HEK293T (cell line): Measurements from ENCODE around the gene BMP8B.

Experiments used
- CTCF ChIA-PET: fragments of 350-600 bp; formaldehyde crosslinking; extraction: SDS; loops from one replicate; lab custom pipeline; 2021; ENCODE audit warnings: antibody characterized with exemption, inconsistent platforms; lab: Yijun Ruan, JAX
- POLR2A ChIA-PET: fragments of 350-600 bp; formaldehyde crosslinking; extraction: SDS; loops from one replicate; lab custom pipeline; 2020; ENCODE audit warnings: antibody characterized with exemption, inconsistent platforms; lab: Yijun Ruan, JAX
- DNase-seq: peaks from one replicate; pipeline ENCODE4 v3.0.0; 2012; ENCODE audit warnings: mixed read lengths; ENCODE audit errors: extremely low spot score
- ARNT ChIP-seq: fragments of 450-650 bp; IDR thresholded peaks from 2 replicates; pipeline ENCODE4 v1.6.1; 2017; ENCODE audit warnings: mild to moderate bottlenecking
- BHLHE40 ChIP-seq: fragments of 450-650 bp; IDR thresholded peaks from 2 replicates; pipeline ENCODE4 v1.6.1; 2016; ENCODE audit warnings: mild to moderate bottlenecking, moderate library complexity, borderline replicate concordance
- CTBP1 ChIP-seq: fragments of 450-650 bp; IDR thresholded peaks from 2 replicates; pipeline ENCODE4 v1.6.1; 2016; ENCODE audit warnings: borderline replicate concordance
- ELF4 ChIP-seq: fragments of 450-650 bp; IDR thresholded peaks from 2 replicates; pipeline ENCODE4 v1.6.1; 2017; ENCODE audit warnings: antibody characterized with exemption
- FOXA1 ChIP-seq: fragments of 450-650 bp; IDR thresholded peaks from 2 replicates; pipeline ENCODE4 v1.6.1; 2016; ENCODE audit warnings: mild to moderate bottlenecking
- FOXK2 ChIP-seq: fragments of 450-650 bp; IDR thresholded peaks from 2 replicates; pipeline ENCODE4 v1.6.1; 2016; ENCODE audit warnings: mild to moderate bottlenecking
- FOXM1 ChIP-seq: fragments of 450-650 bp; IDR thresholded peaks from 2 replicates; pipeline ENCODE4 v1.6.1; 2017; ENCODE audit warnings: mild to moderate bottlenecking, borderline replicate concordance
- HDGF ChIP-seq: fragments of 450-650 bp; IDR thresholded peaks from 2 replicates; pipeline ENCODE4 v1.6.1; 2017; ENCODE audit warnings: antibody characterized with exemption, borderline replicate concordance
- L3MBTL2 ChIP-seq: fragments of 450-650 bp; conservative IDR thresholded peaks from 2 replicates; pipeline ENCODE4 v1.6.1; 2016; ENCODE audit warnings: mild to moderate bottlenecking
- LEF1 ChIP-seq: fragments of 450-650 bp; IDR thresholded peaks from 2 replicates; pipeline ENCODE4 v1.6.1; 2017; ENCODE audit warnings: mild to moderate bottlenecking, borderline replicate concordance
- NFRKB ChIP-seq: fragments of 450-650 bp; IDR thresholded peaks from 2 replicates; pipeline ENCODE4 v1.6.1; 2016; ENCODE audit warnings: mild to moderate bottlenecking, moderate library complexity
- SP1 ChIP-seq: fragments of 450-650 bp; IDR thresholded peaks from 2 replicates; pipeline ENCODE4 v1.6.1; 2017
- SUZ12 ChIP-seq: fragments of 450-650 bp; IDR thresholded peaks from 2 replicates; pipeline ENCODE4 v1.6.1; 2016; ENCODE audit warnings: mild to moderate bottlenecking
- TARDBP ChIP-seq: fragments of 450-650 bp; IDR thresholded peaks from 2 replicates; pipeline ENCODE4 v1.6.1; 2016
- ZNF384 ChIP-seq: fragments of 450-650 bp; IDR thresholded peaks from 2 replicates; pipeline ENCODE4 v1.6.1; 2016
- TF ChIP-seq, protein P1 (sequence below): fragments of 450-650 bp; IDR thresholded peaks from 2 replicates; pipeline ENCODE4 v1.6.1; 2016

The BMP8B gene

DNA sequence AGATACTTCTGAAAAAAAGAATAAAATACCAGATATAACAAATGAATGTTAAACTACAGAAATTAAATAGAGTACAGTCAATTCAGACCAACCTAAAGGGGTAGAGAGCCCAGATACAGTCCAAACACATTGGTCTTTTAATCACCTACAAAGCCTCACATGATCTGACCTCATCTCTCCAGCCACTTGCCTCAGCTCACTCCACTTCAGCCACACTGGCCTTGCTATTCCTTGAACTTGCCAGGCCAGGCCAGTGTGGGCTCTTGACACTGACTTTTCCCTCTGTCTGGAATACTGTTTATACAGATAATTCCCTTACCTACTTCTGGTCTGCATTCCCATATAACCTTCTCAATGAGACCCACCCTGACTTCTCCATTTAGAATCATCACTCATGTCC is 67.0 kb downstream of the BMP8B start:
- no peak for TF ChIP-seq FOXA1
- TF ChIP-seq ZNF384: no peak
- TF ChIP-seq FOXM1: no peak
- TF ChIP-seq SUZ12: no peak
- no peak for DNase-seq
- POLR2A ChIA-PET: no interaction called here
- CTCF ChIA-PET: no interaction called here

DNA sequence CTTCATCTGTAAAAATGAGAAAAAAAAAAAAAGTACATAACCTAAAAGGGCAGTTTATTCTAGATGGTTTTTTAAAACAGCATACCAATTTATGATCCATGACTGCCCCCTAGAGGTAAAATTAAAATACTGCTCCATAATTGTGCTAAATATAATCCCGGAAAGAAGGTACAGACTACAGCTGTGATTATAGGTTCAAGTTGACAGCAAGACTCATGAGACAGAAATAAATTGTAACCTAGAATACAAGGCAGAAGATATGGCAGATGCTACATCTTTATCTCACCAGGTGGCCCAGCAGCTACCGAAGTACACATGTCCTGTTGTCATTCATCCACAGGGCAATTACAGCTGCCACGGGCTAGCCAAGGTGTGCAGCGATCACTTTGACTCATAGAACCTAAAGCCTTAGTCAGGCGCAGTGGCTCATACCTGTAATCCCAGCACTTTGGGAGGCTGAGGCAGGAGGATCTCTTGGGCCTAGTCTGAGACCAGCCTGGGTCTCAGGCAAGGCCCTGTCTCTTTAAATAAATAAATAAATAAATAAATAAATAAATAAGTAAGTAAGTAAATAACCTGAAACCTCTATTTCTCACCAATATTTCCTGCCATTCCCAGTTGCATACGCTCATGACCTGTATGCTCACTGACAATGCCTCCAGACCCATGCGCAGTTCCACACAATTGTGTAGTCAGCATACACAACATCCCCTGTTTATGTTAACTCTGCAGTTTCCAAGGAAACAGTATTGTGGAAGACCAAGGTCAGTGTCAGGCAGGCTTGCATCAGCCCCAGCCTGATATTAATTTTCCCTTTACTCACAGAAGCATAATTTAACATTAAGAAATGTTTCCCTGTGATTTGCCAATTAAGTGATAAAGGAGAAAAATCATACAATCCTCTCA is 68.3 kb downstream of the BMP8B start:
- TF ChIP-seq ELF4: no peak
- no peak for TF ChIP-seq FOXA1
- no peak for TF ChIP-seq FOXM1
- TF ChIP-seq FOXK2: no peak
- peak; percentile 91 for TF ChIP-seq ZNF384
- TF ChIP-seq SP1: no peak
- no peak for TF ChIP-seq LEF1
- TF ChIP-seq L3MBTL2: no peak
- peak; percentile 45 for DNase-seq
- POLR2A ChIA-PET: interaction anchor here (1.0 kb wide), 1 partner anchor 18 kb away, joined by 5 read pairs; the partner anchor contains the start of gene PPIE
- CTCF ChIA-PET: interaction anchor here (0.6 to 1.5 kb wide), 8 partner anchors 19 to 622 kb away, joined by 3 to 10 read pairs (median 4); no protein-coding TSS in a partner anchor

DNA sequence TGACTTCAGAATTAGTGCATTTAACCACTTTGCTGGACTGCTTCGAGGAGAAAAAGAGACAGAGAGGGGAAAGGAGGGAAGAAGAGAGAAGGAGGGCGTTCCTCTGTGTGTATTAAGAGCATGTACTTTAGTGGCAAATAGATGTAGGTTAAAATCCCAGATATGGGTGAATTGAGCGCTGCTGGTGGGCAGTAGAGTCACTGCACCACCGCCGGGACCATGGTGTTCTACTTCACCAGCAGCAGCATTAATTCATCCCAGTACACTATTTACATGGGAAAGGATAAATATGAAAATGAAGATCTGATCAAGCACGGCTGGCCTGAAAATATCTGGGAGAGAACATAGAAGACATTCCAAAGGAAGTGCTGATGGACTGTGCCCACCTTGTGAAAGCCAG is 70.9 kb downstream of the BMP8B start:
- ChIA-PET POLR2A (no interaction called here), CTCF (no interaction called here)
- no peak for DNase-seq
- TF ChIP-seq TARDBP (no peak), NFRKB (no peak), FOXK2 (no peak), FOXA1 (no peak), ARNT (no peak), BHLHE40 (no peak), HDGF (no peak), CTBP1 (no peak), SUZ12 (no peak), ZNF384 (no peak), FOXM1 (no peak), SP1 (no peak)
- TF ChIP-seq, protein P1, sequence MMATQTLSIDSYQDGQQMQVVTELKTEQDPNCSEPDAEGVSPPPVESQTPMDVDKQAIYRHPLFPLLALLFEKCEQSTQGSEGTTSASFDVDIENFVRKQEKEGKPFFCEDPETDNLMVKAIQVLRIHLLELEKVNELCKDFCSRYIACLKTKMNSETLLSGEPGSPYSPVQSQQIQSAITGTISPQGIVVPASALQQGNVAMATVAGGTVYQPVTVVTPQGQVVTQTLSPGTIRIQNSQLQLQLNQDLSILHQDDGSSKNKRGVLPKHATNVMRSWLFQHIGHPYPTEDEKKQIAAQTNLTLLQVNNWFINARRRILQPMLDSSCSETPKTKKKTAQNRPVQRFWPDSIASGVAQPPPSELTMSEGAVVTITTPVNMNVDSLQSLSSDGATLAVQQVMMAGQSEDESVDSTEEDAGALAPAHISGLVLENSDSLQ: no peak

DNA sequence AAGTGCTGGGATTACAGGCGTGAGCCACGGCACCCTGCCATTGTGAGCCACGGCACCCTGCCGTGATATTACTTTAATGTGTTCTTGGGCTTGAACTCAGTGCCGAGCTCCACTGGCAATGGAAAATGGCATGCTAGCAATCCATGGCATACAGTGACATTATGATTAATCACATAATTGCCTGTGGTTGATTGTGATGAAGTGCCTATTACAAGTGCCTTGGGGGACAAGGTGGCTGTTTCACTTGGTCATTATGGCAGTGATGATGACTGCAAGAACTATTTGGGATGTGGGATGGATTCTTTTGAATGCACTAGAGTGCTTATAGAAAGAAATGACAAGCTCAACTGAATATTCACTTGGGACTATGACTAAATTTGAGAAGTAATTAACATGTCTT is 75.1 kb downstream of the BMP8B start:
- no peak for DNase-seq
- CTCF ChIA-PET: no interaction called here
- TF ChIP-seq FOXK2 (no peak), NFRKB (no peak)
- TF ChIP-seq, protein P1: peak; percentile 51
- POLR2A ChIA-PET: interaction anchor here (1.1 to 1.6 kb wide), 2 partner anchors 13 to 26 kb away, joined by 4 read pairs; partner anchors contain the start of gene PPIE

DNA sequence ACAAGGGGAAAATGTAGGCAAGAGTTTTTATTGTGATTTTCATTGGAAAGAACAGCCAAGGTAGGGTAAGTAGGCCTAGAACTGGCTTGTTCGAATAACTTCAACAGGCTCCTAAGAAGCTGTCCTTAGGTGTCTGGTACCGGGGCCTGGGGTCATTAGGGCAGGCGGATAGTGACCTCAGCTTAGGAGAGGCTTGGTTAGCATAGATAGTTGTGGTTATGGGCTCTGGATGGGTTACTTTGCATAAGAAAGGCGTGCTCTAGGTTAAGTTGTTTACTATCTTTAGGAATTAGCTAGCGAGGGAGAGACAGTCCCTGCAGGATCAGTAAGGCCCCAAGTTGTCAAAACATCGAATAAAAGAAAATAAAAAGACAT is 76.7 kb downstream of the BMP8B start:
- POLR2A ChIA-PET: interaction anchor here (1.5 to 2.4 kb wide), 2 partner anchors 10 to 26 kb away, joined by 3 to 15 read pairs; partner anchors contain the start of gene PPIE

DNA sequence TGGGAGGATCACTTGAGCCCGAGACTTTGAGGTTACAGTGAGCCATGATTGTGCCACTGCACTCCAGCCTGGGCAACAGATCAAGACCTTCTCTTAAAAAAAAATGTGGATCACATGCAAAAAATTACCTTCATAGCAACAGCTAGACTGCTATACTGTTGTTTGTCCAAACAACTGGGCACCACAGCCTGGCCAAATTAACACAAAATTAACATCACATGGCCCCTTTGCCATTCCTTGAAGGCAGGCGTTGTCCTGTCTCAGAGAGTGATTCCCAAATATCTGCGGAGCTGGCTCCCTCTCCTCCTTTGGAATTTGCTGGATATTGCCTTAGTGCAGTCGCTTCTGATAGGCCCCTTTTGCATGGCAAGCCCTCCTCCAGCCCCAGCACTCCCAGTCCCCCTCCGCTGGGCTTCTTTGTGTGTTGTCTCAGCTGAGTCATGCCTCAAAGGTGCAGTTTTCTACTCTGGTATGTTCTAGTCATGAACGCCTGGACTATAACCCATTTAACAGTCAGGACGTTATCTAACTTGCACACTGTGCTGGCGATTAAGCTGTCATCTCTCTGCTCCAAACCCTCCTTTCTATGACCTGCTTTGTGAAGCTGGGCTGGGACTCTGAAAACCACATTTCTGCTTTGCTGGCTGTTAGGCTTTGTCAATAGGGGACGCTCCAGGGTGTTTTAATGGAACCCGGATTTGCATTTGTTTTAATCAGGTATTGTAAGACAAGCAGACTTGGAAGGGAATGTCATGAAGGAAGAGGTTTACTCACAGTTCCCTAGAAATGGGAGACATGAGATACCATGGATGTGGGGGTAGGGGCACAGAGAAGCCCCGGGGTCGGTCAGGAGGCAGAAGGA is 77.3 kb downstream of the BMP8B start:
- ChIA-PET CTCF (interaction anchor here (0.6 to 0.8 kb wide), 2 partner anchors 10 to 39 kb away, joined by 3 read pairs; no protein-coding TSS in a partner anchor), POLR2A (interaction anchor here (1.5 to 2.4 kb wide), 2 partner anchors 10 to 27 kb away, joined by 3 to 15 read pairs; partner anchors contain the start of gene PPIE)
- no peak for DNase-seq
- TF ChIP-seq FOXM1: no peak

More for the DNA sequence above, 76.7 kb downstream of the BMP8B start:
- TF ChIP-seq BHLHE40 (no peak), SP1 (no peak)
- no peak for DNase-seq
- CTCF ChIA-PET: interaction anchor here (0.6 kb wide), 1 partner anchor 10 kb away, joined by 3 read pairs; no protein-coding TSS in a partner anchor

DNA sequence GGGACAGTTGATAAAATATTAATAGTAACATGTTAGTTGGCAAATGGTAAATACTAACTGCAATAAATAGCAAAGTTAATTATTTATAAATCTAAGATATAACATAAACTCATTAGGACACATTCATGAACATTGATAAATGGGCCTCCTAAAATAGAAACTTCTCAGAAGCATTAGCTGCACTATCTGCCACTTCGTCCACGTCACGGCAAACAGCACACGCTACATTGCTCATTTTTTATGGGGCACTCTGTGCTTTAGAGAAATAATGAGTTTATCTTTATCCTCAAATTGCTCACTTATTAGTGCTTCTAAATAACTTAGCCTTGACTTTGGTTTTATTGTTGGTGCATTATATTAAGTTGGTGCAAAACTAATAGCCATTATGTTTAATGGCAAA is 81.2 kb downstream of the BMP8B start:
- no peak for DNase-seq
- CTCF ChIA-PET: interaction anchor here (1.5 kb wide), 1 partner anchor 101 kb away, joined by 3 read pairs; no protein-coding TSS in a partner anchor
- POLR2A ChIA-PET: no interaction called here
- TF ChIP-seq FOXA1 (no peak), L3MBTL2 (no peak), FOXK2 (no peak)
